IPS-20b (cell line): ENCODE data around the gene RHEB.
A peak's percentile ranks its signal among the peaks of the same experiment; 100 is the strongest.

Experiments
- H3K27ac ChIP-seq: one replicate; pipeline ENCODE4 v1.5.1; 2013; ENCODE audit warnings: low read length
- H3K27me3 ChIP-seq: 2 replicates; pipeline ENCODE4 v1.6.1; 2013; ENCODE audit warnings: mild to moderate bottlenecking, low read length, inconsistent platforms; ENCODE audit not compliant: insufficient read depth
- H3K36me3 ChIP-seq: 2 replicates; pipeline ENCODE4 v1.6.1; 2013; ENCODE audit warnings: low read depth, mild to moderate bottlenecking, inconsistent platforms, low read length, moderate library complexity; ENCODE audit not compliant: insufficient read depth
- H3K4me1 ChIP-seq: 2 replicates; pipeline ENCODE4 v1.6.1; 2013; ENCODE audit warnings: mild to moderate bottlenecking, control low read depth, inconsistent platforms, low read length, moderate library complexity; ENCODE audit not compliant: insufficient read depth
- H3K4me3 ChIP-seq: 2 replicates; pipeline ENCODE4 v1.5.1; 2013; ENCODE audit warnings: mild to moderate bottlenecking, low read length, inconsistent platforms
- H3K9ac ChIP-seq: 2 replicates; pipeline ENCODE4 v1.6.1; 2013; ENCODE audit warnings: low read depth, mild to moderate bottlenecking, inconsistent platforms, low read length, moderate library complexity
- H3K9me3 ChIP-seq: 2 replicates; pipeline ENCODE4 v1.6.1; 2013; ENCODE audit warnings: mild to moderate bottlenecking, low read depth, low read length, inconsistent platforms; ENCODE audit not compliant: insufficient read depth

The RHEB gene

GRCh38 chr7:151440799-151441445, 78.8 kb downstream of the RHEB start:
- Histone ChIP-seq H3K4me3 (peak overlapping the region; percentile 76; the same call in 1 of the 2 replicates), H3K9ac (peak overlapping the region; percentile 69; the same call in 1 of the 2 replicates), H3K27ac (no peak overlapping the region)

GRCh38 chr7:151439855-151440798, 79.6 kb downstream of the RHEB start, which contains the start of gene CRYGN:
Gene CRYGN (minus strand): TSS chr7:151440141. CDS start chr7:151439917, 224 bp downstream.
- H3K27me3 ChIP-seq = peaks cover 34% of the 10 kb centered on the region
- H3K27ac ChIP-seq = no peak within 1 kb of the TSS
- H3K36me3 ChIP-seq = no peaks in the 10 kb centered on the region
- no peaks in the 10 kb centered on the region for H3K9me3 ChIP-seq
- peaks cover 6% of the 10 kb centered on the region; the same call in 1 of the 2 replicates for H3K4me1 ChIP-seq
- peak within 1 kb of the TSS; percentile 76 for H3K4me3 ChIP-seq
- H3K9ac ChIP-seq = peak within 1 kb of the TSS; percentile 69; the same call in 1 of the 2 replicates

More at GRCh38 chr7:151440799-151441445, 78.8 kb downstream of the RHEB start:
- Histone ChIP-seq H3K36me3 (no peaks in the 10 kb centered on the region), H3K9me3 (no peaks in the 10 kb centered on the region), H3K27me3 (peaks cover 34% of the 10 kb centered on the region), H3K4me1 (peaks cover 6% of the 10 kb centered on the region; the same call in 1 of the 2 replicates)

- Histone ChIP-seq H3K27ac (no peak overlapping the region), H3K27me3 (peaks cover 27% of the 10 kb centered on the region), H3K4me3 (peak overlapping the region; percentile 76; the same call in 1 of the 2 replicates), H3K9ac (peak overlapping the region; percentile 69; the same call in 1 of the 2 replicates), H3K4me1 (peaks cover 6% of the 10 kb centered on the region; the same call in 1 of the 2 replicates), H3K36me3 (no peaks in the 10 kb centered on the region), H3K9me3 (no peaks in the 10 kb centered on the region)
These were observed 80.7 kb downstream of the RHEB start for GRCh38 chr7:151438864-151439601.

GRCh38 chr7:151437866-151438516, 81.7 kb downstream of the RHEB start:
- H3K9me3 ChIP-seq = no peaks in the 10 kb centered on the region
- H3K9ac ChIP-seq = no peak overlapping the region
- H3K27me3 ChIP-seq = peaks cover 27% of the 10 kb centered on the region
- no peaks in the 10 kb centered on the region for H3K36me3 ChIP-seq
- H3K27ac ChIP-seq = no peak overlapping the region
- H3K4me3 ChIP-seq = no peak overlapping the region
- H3K4me1 ChIP-seq = peaks cover 6% of the 10 kb centered on the region; the same call in 1 of the 2 replicates

- Histone ChIP-seq H3K27ac (no peak overlapping the region), H3K4me1 (peaks cover 6% of the 10 kb centered on the region; the same call in 1 of the 2 replicates), H3K36me3 (no peaks in the 10 kb centered on the region), H3K27me3 (peaks cover 27% of the 10 kb centered on the region), H3K9me3 (no peaks in the 10 kb centered on the region), H3K9ac (no peak overlapping the region), H3K4me3 (no peak overlapping the region)
These were observed 82.5 kb downstream of the RHEB start for GRCh38 chr7:151437159-151437553.

GRCh38 chr7:151436446-151437158, 83.1 kb downstream of the RHEB start:
- Histone ChIP-seq H3K27me3 (peaks cover 27% of the 10 kb centered on the region), H3K9me3 (no peaks in the 10 kb centered on the region), H3K36me3 (no peaks in the 10 kb centered on the region), H3K4me1 (peaks cover 5% of the 10 kb centered on the region; the same call in 1 of the 2 replicates), H3K4me3 (no peak overlapping the region), H3K9ac (no peak overlapping the region), H3K27ac (no peak overlapping the region)

- Histone ChIP-seq H3K9me3 (no peaks in the 10 kb centered on the region), H3K4me3 (no peak overlapping the region), H3K4me1 (peaks cover 3% of the 10 kb centered on the region; the same call in 1 of the 2 replicates), H3K27ac (no peak overlapping the region), H3K36me3 (no peaks in the 10 kb centered on the region), H3K9ac (no peak overlapping the region), H3K27me3 (peaks cover 25% of the 10 kb centered on the region)
These were observed 83.7 kb downstream of the RHEB start for GRCh38 chr7:151435971-151436370.

GRCh38 chr7:151435103-151435916, 84.4 kb downstream of the RHEB start:
- Histone ChIP-seq H3K9me3 (no peaks in the 10 kb centered on the region), H3K27ac (no peak overlapping the region), H3K9ac (no peak overlapping the region), H3K27me3 (peaks cover 18% of the 10 kb centered on the region), H3K4me1 (peaks cover 4% of the 10 kb centered on the region; the same call in 1 of the 2 replicates), H3K36me3 (no peaks in the 10 kb centered on the region), H3K4me3 (no peak overlapping the region)

GRCh38 chr7:151434549-151434948, 85.1 kb downstream of the RHEB start:
- H3K4me1 ChIP-seq = peaks cover 11% of the 10 kb centered on the region; the same call in 1 of the 2 replicates
- no peaks in the 10 kb centered on the region for H3K36me3 ChIP-seq
- no peak overlapping the region for H3K27ac ChIP-seq
- no peak overlapping the region for H3K9ac ChIP-seq
- H3K9me3 ChIP-seq = no peaks in the 10 kb centered on the region
- peaks cover 14% of the 10 kb centered on the region for H3K27me3 ChIP-seq
- no peak overlapping the region for H3K4me3 ChIP-seq
